Gastrocnemius medialis (tissue), 4 donors: ENCODE results near the gene CEP295NL. TPM values are rescaled to one million over a fixed set of nuclear protein-coding genes. Genes with fewer than 3 reads are reported as not detected.
A peak's percentile ranks its signal among the peaks of the same experiment; 100 is the strongest.

Source experiments
- ATAC-seq, 2 donors: fragments of 150-250 bp; one replicate each; pipeline ENCODE4 v1.9.1; 2016
- DNase-seq, 2 donors: peaks; one replicate each; pipeline ENCODE4 v3.0.0-alpha.2; 2019
- H3K27ac ChIP-seq, 4 donors: fragments of 200-600 bp; sonication (generic); 1 replicate in 1 of 4; 2 replicates in 3 of 4; pipeline ENCODE4 v1.5.1; 2016 to 2018; ENCODE audit warnings: mild to moderate bottlenecking in 2 of 4, moderate library complexity in 1 of 4
- H3K27me3 ChIP-seq, 3 donors: fragments of 200-600 bp; sonication (generic) in 2 of 3; 1 replicate in 1 of 3; 2 replicates in 2 of 3; pipeline versions ENCODE4 v1.5.1 to v1.6.0; 2016 to 2019; ENCODE audit warnings: mild to moderate bottlenecking in 1 of 3, moderate library complexity in 1 of 3
- H3K36me3 ChIP-seq, 2 donors: fragments of 200-600 bp; sonication (generic) in 1 of 2; one replicate each; pipeline ENCODE4 v1.5.1; 2017 to 2018
- H3K4me1 ChIP-seq, 2 donors: fragments of 200-600 bp; sonication (generic) in 1 of 2; one replicate each; pipeline ENCODE4 v1.5.1; 2016 to 2017; ENCODE audit warnings: mild to moderate bottlenecking in 2 of 2
- H3K4me3 ChIP-seq, 4 donors: fragments of 200-600 bp; sonication (generic) in 3 of 4; 1 replicate in 1 of 4; 2 replicates in 3 of 4; pipeline ENCODE4 v1.5.1; 2016 to 2019; ENCODE audit warnings: mild to moderate bottlenecking in 2 of 4
- H3K9me3 ChIP-seq, 3 donors: fragments of 200-600 bp; sonication (generic) in 2 of 3; 1 replicate in 1 of 3; 2 replicates in 2 of 3; pipeline ENCODE4 v1.5.1; 2016 to 2019
- CTCF ChIP-seq, 5 experiments: fragments of 450-650 bp in 3 of 5; fragments of 200-600 bp in 2 of 5; sonication (generic) in 2 of 5; IDR thresholded peaks in 4 of 5; conservative IDR thresholded peaks in 1 of 5; 1 replicate in 4 of 5; 2 replicates in 1 of 5; pipeline ENCODE4 v1.5.1; 2016 to 2019; ENCODE audit warnings: antibody characterized with exemption in 5 of 5, mild to moderate bottlenecking in 3 of 5, moderate library complexity in 3 of 5
- POLR2A ChIP-seq, 2 donors: fragments of 450-650 bp; IDR thresholded peaks; one replicate each; pipeline ENCODE4 v1.6.1; 2017; ENCODE audit warnings: antibody characterized with exemption in 2 of 2, mild to moderate bottlenecking in 2 of 2, moderate library complexity in 2 of 2
- in situ Hi-C, 4 donors: fragments of 200-750 bp; cut with MboI; loops; one replicate each; pipeline versions ENCODE4 v1.15.0 to v1.8.0; 2017; ENCODE audit warnings: low sequenced_read_pairs in 4 of 4
- intact Hi-C: fragments of 100-400 bp; cut with DNase I; formaldehyde crosslinking; loops from one replicate; pipeline ENCODE4 v1.15.1; 2023; ENCODE audit warnings: low total_unique reads
- total RNA-seq, 4 donors: library from RNA; depleted of rRNA; stranded (reverse); fragments of >200 nt; gene quantifications; one replicate each; pipeline versions ENCODE4 v1.1.0 to v1.2.3, GENCODE V29; 2016

CEP295NL gene
- total RNA-seq, 4 donors from 2014 or later, result 0.16 TPM; not detected in 3

DNA sequence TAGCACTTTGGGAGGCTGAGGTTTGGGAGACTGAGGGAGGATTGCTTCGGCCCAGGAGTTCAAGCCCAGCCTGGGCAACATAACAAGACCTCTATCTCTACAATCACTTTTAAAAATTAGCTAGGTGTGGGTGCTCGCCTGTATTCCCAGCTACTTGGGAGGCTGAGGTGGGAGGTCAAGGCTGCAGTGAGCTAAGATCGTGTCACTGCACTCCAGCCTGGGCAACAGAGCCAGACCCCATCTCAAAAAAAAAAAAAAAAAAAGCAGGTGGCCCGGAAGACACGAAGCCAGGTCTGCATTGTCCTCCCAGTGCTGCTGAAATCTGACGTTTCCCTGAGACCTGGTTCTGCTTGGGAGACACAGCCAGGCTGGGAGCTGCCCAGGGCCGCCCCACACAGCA, 41.0 kb upstream of the CEP295NL start:
- intact Hi-C loops, result no loop called here

GRCh38 chr17:78940708-78941107, 37.7 kb upstream of the CEP295NL start:
- intact Hi-C loops, result no loop called here
- no peak for TF ChIP-seq POLR2A (IDR thresholded peaks at IDR 0.05)
- TF ChIP-seq CTCF (IDR thresholded peaks at IDR 0.05 in 4 of 5, conservative IDR thresholded peaks at IDR 0.05 in 1 of 5), result no peak
- Histone ChIP-seq H3K4me1 (peaks cover 2 to 5% of the 10 kb centered on the region in 2 donors), H3K27ac (no peak overlapping the region), H3K9me3 (no peaks in the 10 kb centered on the region), H3K4me3 (no peak overlapping the region), H3K27me3 (no peaks in the 10 kb centered on the region), H3K36me3 (no peaks in the 10 kb centered on the region)
- ATAC-seq (no peak), DNase-seq (no peak)
- in situ Hi-C loops, result no loop called here

More for the DNA sequence above, 41.0 kb upstream of the CEP295NL start:
- in situ Hi-C loops, result no loop called here
- ATAC-seq (no peak), DNase-seq (no peak)
- Histone ChIP-seq H3K36me3 (no peaks in the 10 kb centered on the region), H3K27me3 (no peaks in the 10 kb centered on the region), H3K27ac (no peak overlapping the region), H3K4me1 (peaks cover 0 to 5% of the 10 kb centered on the region in 2 donors), H3K4me3 (no peak overlapping the region), H3K9me3 (no peaks in the 10 kb centered on the region)
- no peak for TF ChIP-seq POLR2A (IDR thresholded peaks at IDR 0.05)
- no peak for TF ChIP-seq CTCF (IDR thresholded peaks at IDR 0.05 in 4 of 5, conservative IDR thresholded peaks at IDR 0.05 in 1 of 5)

DNA sequence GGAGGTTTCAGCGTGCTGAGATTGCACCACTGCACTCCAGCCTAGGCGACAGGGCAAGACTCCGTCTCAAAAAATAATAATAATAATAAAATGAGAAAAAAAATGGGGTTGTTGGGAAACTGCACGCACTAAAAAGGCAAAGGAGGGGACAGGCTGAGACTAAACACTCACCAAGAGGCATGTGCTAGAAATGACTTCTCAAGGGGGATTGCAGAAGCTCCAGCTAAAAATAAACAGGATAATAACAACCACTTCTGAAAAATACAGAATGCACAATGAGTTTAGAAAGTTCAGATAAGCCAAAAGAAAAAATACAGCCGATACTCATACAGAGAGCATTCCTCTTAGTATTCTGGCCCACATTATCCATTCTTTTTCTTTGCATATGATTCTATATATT, 37.3 kb upstream of the CEP295NL start:
- no peaks in the 10 kb centered on the region for H3K9me3 ChIP-seq
- ATAC-seq (no peak), DNase-seq (no peak)
- peaks cover 3 to 5% of the 10 kb centered on the region in 2 donors for H3K4me1 ChIP-seq
- no peaks in the 10 kb centered on the region for H3K36me3 ChIP-seq
- TF ChIP-seq POLR2A (IDR thresholded peaks at IDR 0.05), result no peak
- TF ChIP-seq CTCF (IDR thresholded peaks at IDR 0.05 in 4 of 5, conservative IDR thresholded peaks at IDR 0.05 in 1 of 5), result no peak
- H3K27ac ChIP-seq, result no peak overlapping the region
- intact Hi-C loops (no loop called here), in situ Hi-C loops (no loop called here)
- no peaks in the 10 kb centered on the region for H3K27me3 ChIP-seq
- no peak overlapping the region for H3K4me3 ChIP-seq

- H3K27me3 ChIP-seq, result no peaks in the 10 kb centered on the region
- H3K36me3 ChIP-seq, result no peaks in the 10 kb centered on the region
- in situ Hi-C loops (no loop called here), intact Hi-C loops (no loop called here)
- H3K4me1 ChIP-seq, result peaks cover 10% of the 10 kb centered on the region in 2 donors
- H3K27ac ChIP-seq, result no peak overlapping the region
- no peak overlapping the region for H3K4me3 ChIP-seq
- TF ChIP-seq CTCF (IDR thresholded peaks at IDR 0.05 in 4 of 5, conservative IDR thresholded peaks at IDR 0.05 in 1 of 5) (no peak), POLR2A (IDR thresholded peaks at IDR 0.05) (no peak)
- no peaks in the 10 kb centered on the region for H3K9me3 ChIP-seq
- no peak for DNase-seq
- ATAC-seq, result peak in 1 of 2 donors; percentile 29
These were observed 36.6 kb upstream of the CEP295NL start for GRCh38 chr17:78939615-78940014.

GRCh38 chr17:78937561-78937960, 34.6 kb upstream of the CEP295NL start:
- intact Hi-C loops (no loop called here), in situ Hi-C loops (no loop called here)
- ATAC-seq, result no peak
- Histone ChIP-seq H3K9me3 (no peaks in the 10 kb centered on the region), H3K27ac (no peak overlapping the region), H3K36me3 (no peaks in the 10 kb centered on the region), H3K4me1 (peaks cover 28 to 29% of the 10 kb centered on the region in 2 donors), H3K4me3 (no peak overlapping the region), H3K27me3 (no peaks in the 10 kb centered on the region)
- DNase-seq, result no peak
- TF ChIP-seq CTCF (IDR thresholded peaks at IDR 0.05 in 4 of 5, conservative IDR thresholded peaks at IDR 0.05 in 1 of 5), result no peak
- TF ChIP-seq POLR2A (IDR thresholded peaks at IDR 0.05), result no peak
